ENCODE results near the gene GLCE. TPM values are rescaled to one million over a fixed set of nuclear protein-coding genes. Genes with fewer than 3 reads are reported as not detected.
A peak's percentile ranks its signal among the peaks of the same experiment; 100 is the strongest.

The GLCE gene
- total and polyA plus RNA-seq, 9 of the 15 experiments (the other 6 are each of a cell fraction or from before 2014, with no cell fraction given) = 4.6 to 12.3 (median 10.6) TPM

DNA sequence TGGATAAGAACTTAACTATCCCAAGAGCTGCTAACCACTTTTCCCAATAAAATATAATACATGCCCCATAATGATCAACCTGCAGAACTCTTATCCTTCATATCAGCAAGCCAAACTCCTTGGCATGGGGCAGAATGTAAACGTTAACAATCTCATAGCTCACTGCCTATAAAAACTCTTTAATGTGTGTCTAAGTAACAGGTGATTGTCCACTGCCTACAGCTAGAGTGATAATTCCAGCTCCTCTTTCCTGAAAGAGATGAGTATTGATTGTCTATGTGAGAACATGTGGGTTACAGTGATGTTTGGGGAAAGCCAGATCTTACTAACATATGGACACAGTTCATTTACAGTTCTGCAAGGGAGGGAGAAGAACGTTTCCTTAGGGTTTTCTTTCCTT, 11.3 kb upstream of the GLCE start:
- Histone ChIP-seq H3K4me1 (replicated peaks in 1 of 2; ENCODE audit: control insufficient read depth in 2 of 2, insufficient read depth in 2 of 2, low read length in 2 of 2) (no peaks in the 10 kb centered on the region), H3K4me2 (ENCODE audit: insufficient read depth, low read length) (no peak overlapping the region), H3K36me3 (ENCODE audit: control insufficient read depth, insufficient read depth, low read length) (no peaks in the 10 kb centered on the region), H3K9me3 (replicated peaks; ENCODE audit: control insufficient read depth, insufficient read depth, low read depth, low read length) (no peaks in the 10 kb centered on the region), H3K79me2 (ENCODE audit: control insufficient read depth, insufficient read depth, low read length) (no peaks in the 10 kb centered on the region), H3K9ac (ENCODE audit: insufficient read depth in 1 of 2, low read depth in 2 of 2, low read length in 2 of 2) (no peak overlapping the region), H3K27me3 (ENCODE audit: control insufficient read depth in 2 of 2, insufficient read depth in 2 of 2, low read length in 2 of 2) (peaks cover 7 to 13% of the 10 kb centered on the region in 2 experiments; a peak in 3 of 5 replicates), H3K4me3 (no peak overlapping the region), H3K9me1 (ENCODE audit: control insufficient read depth, insufficient read depth, low read length) (no peaks in the 10 kb centered on the region), H2AFZ (ENCODE audit: low read depth, low read length) (no peak overlapping the region), H4K20me1 (replicated peaks; ENCODE audit: control insufficient read depth, insufficient read depth, low read length) (no peaks in the 10 kb centered on the region), H3K27ac (ENCODE audit: extremely low read depth, low read depth, low read length) (no peak overlapping the region)
- ChIA-PET CTCF (ENCODE audit: low intra/inter-chr PET ratio) (no interaction called here), POLR2A (interaction anchor here (0.6 to 1.5 kb wide), 3 partner anchors 10 to 81 kb away, joined by 3 to 4 read pairs (median 3); no protein-coding TSS in a partner anchor)
- ATAC-seq (no peak), FAIRE-seq (no peak), DNase-seq (ENCODE audit: extremely low read depth in 1 of 4, low spot score in 3 of 4) (no peak)
- TF ChIP-seq TEAD2 (tag; IDR thresholded peaks at IDR 0.05) (no peak), POLR2B (IDR thresholded peaks at IDR 0.05; ENCODE audit: low read depth, partially characterized antibody) (no peak), DACH1 (IDR thresholded peaks at IDR 0.05; ENCODE audit: partially characterized antibody) (no peak)
- in situ Hi-C loops (cut with MboI) (loop anchor here (5.0 kb wide), 1 partner anchor 747 kb away; no protein-coding TSS in a partner anchor), intact Hi-C loops (cut with micrococcal nuclease) (no loop called here)
- no TSS peak for BruUV-seq (replicated peaks)
- WGBS (ENCODE audit: insufficient coverage, low coverage, missing lambda C conversion rate) = 0% methylated on average over 1 of the region's 2 CpGs

DNA sequence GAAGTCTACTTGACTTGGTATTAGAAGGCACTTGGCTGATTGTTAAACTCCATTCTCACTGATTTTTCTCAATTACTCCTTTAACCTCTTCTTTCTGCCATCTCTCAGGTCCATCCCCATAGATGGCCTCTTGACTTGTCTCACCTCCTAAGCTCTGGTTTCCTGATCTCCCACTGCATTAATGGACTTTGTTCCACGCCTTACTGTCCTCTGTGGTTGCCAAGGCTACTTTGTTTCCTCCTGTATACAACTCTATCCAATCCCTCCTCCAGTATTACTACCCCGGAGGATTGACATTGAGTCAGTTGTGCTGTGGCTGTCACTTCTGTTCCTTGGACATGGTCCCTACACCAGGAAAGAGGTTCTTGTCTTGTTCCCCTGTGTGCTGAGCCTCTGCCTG, 10.6 kb upstream of the GLCE start:
- Histone ChIP-seq H3K4me3 (no peak overlapping the region), H2AFZ (ENCODE audit: low read depth, low read length) (no peak overlapping the region), H3K79me2 (ENCODE audit: control insufficient read depth, insufficient read depth, low read length) (no peaks in the 10 kb centered on the region), H3K27ac (ENCODE audit: extremely low read depth, low read depth, low read length) (no peak overlapping the region), H3K4me2 (ENCODE audit: insufficient read depth, low read length) (no peak overlapping the region), H3K9me3 (replicated peaks; ENCODE audit: control insufficient read depth, insufficient read depth, low read depth, low read length) (no peaks in the 10 kb centered on the region), H3K9me1 (ENCODE audit: control insufficient read depth, insufficient read depth, low read length) (no peaks in the 10 kb centered on the region), H3K4me1 (replicated peaks in 1 of 2; ENCODE audit: control insufficient read depth in 2 of 2, insufficient read depth in 2 of 2, low read length in 2 of 2) (no peaks in the 10 kb centered on the region), H4K20me1 (replicated peaks; ENCODE audit: control insufficient read depth, insufficient read depth, low read length) (no peaks in the 10 kb centered on the region), H3K9ac (ENCODE audit: insufficient read depth in 1 of 2, low read depth in 2 of 2, low read length in 2 of 2) (no peak overlapping the region), H3K36me3 (ENCODE audit: control insufficient read depth, insufficient read depth, low read length) (no peaks in the 10 kb centered on the region), H3K27me3 (ENCODE audit: control insufficient read depth in 2 of 2, insufficient read depth in 2 of 2, low read length in 2 of 2) (peaks cover 4 to 13% of the 10 kb centered on the region in 2 experiments; a peak in 3 of 5 replicates)
- no TSS peak for BruUV-seq (replicated peaks)
- intact Hi-C loops (cut with micrococcal nuclease) = no loop called here
- FAIRE-seq (no peak), DNase-seq (ENCODE audit: extremely low read depth in 1 of 4, low spot score in 3 of 4) (no peak), ATAC-seq (no peak)
- ChIA-PET CTCF (ENCODE audit: low intra/inter-chr PET ratio) (no interaction called here), POLR2A (interaction anchor here (0.6 to 1.5 kb wide), 2 partner anchors 11 to 14 kb away, joined by 3 read pairs; no protein-coding TSS in a partner anchor)
- in situ Hi-C loops (cut with MboI) = loop anchor here (5.0 kb wide), 1 partner anchor 748 kb away; no protein-coding TSS in a partner anchor
- WGBS (ENCODE audit: insufficient coverage, low coverage, missing lambda C conversion rate) = 0% methylated on average over 2 of the region's 2 CpGs
- TF ChIP-seq RFX1 (IDR thresholded peaks at IDR 0.05) (peak; percentile 18; the same call in 1 of the 2 replicates), IFI16 (CRISPR knock-in tag; IDR thresholded peaks at IDR 0.05) (no peak)
